Activated CD8-positive, alpha-beta memory T cell treated with anti-CD3 and anti-CD28 coated beads, Interleukin-2, amount 50 U/mL, for 24 hours (primary cell): Measurements from ENCODE around the gene NF2.

Experiments
- DNase-seq: peaks from one replicate; pipeline ENCODE4 v3.0.0-alpha.2; 2020; ENCODE audit errors: extremely low read depth

The NF2 gene

DNA sequence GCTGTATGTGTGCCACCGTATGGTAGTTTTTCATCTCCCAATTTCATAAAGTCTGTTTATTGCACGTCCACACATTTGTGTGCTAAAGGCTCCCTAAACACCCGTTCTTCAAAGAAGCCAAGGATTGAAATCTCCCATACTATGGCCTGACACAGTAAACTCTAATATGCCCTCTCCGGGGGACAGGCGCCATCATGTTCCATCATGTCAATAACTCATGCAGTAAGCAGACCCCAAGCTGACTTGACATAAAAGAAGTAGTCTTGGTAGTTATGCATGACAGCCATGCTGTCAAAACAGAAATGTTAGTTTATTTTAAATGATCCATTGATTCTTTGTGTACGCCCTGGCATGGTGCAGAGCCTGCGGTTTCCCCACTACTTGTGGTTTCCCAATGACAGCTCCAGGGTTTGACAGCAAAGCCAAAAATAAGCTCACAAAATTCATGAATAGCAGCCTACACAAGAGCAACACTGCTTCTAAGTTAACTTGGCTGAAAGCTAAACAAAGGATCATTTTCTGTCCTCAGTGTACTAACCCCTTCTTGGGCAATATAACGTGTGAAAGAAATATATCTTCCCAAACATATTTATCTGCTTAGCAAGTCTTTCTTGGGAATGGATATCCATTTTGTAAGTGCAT is 59.9 kb downstream of the NF2 start:
- DNase-seq: no peak

DNA sequence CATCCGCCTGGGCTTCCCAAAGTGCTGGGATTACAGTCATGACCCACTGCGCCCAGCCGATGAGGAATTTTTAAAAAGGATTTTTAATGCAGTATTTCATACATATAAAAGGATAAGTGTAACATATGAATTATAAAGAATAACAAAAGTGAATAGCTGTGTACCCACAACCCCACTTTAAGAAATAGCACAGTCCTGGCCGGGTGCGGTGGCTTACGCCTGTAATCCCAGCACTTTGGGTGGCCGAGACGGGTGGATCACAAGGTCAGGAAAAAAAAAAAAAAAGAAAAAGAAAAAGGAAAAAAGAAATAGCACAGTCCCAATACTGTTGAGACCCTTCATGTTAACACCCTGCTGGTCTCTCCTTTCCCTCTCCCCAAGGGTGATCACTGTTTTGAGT is 62.1 kb downstream of the NF2 start:
- no peak for DNase-seq

DNA sequence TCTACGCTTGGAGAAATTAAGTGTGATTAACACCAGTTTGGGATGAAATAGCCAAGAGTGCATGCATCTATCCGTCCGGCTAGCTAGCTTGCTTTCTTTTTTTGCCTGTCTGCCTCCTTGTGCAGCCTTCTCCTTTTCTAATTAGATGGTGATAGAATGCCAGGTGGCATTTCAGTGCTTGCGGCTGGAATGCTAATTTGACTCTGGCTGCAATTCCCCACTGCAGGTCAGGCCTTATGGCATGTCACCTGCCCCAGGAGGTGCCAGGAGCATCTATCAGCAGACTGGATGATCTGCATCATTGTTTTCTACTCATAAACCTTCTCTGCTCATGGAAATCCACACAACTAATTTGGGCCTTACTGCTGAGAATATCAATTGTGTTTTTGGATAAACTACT is 65.2 kb downstream of the NF2 start:
- DNase-seq: no peak

DNA sequence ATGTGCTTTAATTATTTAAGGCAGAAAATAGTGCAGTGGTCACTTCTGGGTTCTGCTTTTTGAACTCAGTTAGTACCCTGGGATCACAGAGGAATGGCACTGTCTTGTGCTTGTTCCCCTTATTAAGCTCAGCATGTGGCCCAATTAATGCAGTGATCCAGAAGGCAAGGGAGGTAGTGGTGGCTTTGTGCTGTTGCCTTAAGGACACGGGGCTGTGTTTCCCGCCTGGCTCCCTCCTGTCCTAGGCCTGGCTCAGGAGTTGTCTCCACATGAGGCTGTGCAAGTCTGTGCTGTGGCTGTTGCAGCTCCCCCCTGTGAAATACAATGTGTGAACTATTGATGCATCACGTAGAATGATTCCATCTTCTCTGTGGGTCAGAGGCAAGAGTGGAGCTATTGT is 67.2 kb downstream of the NF2 start:
- DNase-seq: no peak

- no peak for DNase-seq
These were observed 70.1 kb downstream of the NF2 start for GRCh38 chr22:29673361-29674066.

GRCh38 chr22:29674121-29674520 is 70.7 kb downstream of the NF2 start:
- no peak for DNase-seq

GRCh38 chr22:29679316-29679715 is 75.9 kb downstream of the NF2 start:
- no peak for DNase-seq

DNA sequence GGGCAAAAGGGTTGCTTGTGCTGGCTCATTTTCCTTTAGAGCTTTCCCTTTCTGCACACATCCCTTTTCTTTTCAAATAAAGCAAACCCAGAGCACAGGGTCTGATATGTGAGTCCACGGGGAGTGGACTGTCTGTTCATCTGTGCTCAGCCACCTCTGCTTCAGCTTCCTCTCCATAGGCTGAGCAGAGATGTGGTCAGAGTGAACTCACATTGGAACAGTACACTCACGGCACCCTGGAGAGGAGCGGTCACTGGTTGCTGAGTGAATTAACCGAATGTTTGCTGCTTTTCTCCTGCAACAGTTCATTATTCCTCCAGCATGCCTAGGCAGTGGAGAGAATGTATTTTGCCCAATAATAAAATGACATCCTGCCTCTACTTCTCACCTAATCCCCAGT is 80.1 kb downstream of the NF2 start:
- DNase-seq: no peak

GRCh38 chr22:29684244-29684643 is 80.8 kb downstream of the NF2 start:
- DNase-seq: no peak

DNA sequence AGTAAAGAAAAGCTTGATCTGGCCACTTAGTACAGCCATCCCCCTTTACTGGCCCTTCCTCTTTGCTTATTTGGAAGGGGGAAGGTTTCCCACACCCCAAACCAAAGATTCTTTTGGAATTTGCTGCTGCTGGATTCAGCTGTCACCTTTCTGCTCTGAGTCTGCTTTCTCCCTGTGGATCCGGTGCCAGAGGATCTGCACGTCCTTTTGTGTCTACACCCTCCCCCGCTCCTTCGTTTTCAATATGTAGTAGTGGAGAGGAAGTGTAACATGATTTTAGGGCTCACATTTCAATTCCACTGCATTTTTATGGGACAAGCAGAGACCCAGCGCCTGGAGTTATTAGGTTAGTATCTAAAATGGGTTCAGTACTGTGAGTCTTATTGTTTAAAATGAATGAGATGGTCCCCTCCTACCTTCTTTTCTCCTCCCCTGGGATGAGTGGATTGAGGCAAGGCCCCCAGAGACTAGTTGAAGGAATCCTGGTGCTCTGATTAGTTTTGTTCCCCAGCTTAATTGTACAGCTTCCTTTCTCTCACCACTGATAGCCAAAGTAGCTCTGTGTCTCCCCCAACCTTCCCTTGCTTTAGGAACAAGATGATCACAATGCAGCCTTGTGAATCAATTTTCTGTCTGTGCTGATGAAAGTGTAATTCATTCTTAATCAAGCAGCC is 85.9 kb downstream of the NF2 start:
- DNase-seq: no peak

DNA sequence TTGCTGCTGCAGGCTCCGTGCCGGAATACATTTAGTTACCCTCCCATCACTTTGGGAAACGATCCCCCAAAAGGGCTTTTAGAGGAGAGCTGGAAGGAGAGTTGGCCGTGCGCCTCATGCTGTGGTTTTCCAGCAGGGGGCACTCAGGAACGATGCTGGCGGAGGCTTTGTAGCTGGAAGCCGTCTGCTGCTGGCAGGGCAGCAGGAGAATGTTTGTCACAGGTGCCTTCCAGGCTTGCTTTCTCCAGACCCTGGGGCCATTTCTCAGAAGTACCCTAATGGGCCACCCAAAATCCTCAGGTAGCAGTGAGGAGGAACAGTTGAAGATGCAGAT is 86.4 kb downstream of the NF2 start:
- no peak for DNase-seq

DNA sequence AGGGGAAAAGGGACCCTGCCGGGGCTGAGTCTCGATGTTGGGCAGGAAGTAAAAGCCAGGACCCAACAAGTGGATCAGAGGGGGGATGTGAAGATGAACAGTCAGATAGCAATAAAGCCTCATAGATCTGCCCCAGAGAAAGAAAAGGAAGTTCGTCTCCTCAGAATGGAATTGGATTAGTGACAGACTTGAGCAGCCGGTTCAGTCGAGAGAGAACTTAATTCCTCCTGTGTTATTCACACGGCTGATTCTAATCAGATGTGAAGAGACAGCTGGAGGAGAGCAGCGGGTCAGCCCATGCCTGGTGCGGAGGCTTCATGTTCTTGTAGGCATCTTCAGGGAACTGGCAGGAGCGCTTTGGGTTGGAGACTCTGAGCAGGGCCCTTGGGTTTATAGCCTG is 87.0 kb downstream of the NF2 start:
- DNase-seq: no peak

- no peak for DNase-seq
These were observed 88.3 kb downstream of the NF2 start for GRCh38 chr22:29691636-29692326.

- DNase-seq: no peak
These were observed 88.9 kb downstream of the NF2 start for GRCh38 chr22:29692327-29692640.

GRCh38 chr22:29693161-29693560 is 89.7 kb downstream of the NF2 start:
- no peak for DNase-seq

DNA sequence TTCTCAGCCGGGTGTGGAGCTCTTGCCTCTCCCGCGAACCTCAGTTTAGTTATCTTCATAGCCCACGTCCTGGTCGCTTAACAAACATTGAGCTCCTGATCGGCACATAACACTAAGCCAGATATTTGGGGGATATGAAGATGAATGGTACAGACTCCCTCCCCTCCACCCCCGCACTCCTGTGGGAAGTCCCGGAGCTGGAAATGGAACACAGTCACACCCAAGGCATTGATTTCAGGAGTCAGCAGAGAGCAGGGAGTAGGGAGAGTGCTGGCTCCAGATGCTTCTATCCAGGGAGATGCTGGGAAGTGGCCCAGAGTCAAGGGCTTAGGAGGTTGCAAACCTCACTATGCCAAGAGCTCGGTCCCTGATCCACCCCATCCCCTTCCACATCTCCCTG is 90.2 kb downstream of the NF2 start:
- no peak for DNase-seq

GRCh38 chr22:29695129-29695926 is 91.9 kb downstream of the NF2 start:
- no peak for DNase-seq

DNA sequence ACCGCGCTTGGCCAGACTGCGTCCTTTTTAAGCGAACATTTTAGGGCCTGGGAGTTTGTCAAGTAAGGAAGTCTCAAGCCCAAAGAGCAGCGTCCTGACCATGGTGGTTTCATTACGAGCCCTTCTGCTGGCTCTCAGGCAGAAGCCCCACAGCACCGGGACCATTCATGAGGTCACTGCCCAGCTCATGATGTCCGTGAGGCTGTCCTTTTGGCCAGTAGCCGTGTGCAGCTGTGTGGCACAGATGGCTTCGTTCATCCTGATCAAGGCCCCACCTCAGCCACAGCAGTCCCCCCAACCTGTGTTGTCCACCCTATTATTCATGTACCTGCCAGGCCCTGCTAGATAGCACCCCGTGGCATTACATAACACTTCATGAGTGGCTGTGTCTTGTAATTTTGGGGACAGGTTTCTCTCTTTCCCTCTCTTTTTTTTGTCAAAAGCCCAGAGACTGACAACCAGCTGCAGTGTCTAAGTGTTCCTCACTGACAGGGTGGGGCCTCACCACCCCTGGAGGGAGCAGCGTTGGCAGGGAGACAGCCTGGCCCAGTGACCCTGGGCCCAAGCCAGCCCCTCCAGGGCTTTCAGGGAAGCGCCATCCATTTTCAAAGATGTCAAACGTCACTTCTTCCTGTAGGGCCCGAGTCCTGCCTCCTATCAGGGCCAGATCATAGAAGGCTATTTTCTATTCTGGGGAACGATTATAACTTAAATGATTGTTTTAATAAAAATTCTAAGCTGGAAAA is 94.6 kb downstream of the NF2 start:
- DNase-seq: no peak

DNA sequence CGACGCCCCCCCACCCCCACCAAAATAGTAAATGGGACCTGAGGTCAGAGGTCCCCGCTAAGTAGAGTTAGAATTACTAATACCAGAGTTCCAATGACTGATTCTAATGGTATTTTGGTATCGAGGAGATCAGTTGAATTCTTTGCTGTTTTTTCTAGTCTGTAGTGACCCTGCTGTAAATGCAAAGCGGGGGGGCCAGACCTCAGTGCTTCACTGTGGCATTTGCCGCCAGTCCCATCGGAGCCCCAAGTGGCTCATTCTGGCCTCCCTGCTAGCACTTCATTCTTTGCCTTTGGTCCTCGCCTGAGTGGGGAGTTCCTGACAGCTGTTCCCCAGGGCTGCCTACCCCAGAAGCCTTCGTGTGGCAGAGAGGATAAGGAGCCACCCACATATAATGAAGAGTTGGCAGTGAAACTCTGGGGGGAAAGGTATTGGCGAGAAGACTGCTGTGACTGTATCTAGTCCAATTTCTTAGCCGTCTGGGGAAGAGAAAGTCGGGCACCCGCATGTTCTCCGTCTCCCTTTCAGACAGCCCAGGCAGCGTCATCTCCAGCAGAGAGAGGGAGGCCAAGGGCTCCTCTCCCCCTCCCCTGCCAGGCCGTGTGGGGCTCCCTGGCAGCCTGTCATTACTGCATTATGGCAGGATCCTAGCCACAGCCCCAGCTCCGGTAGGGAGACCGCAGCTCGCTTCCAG is 96.9 kb downstream of the NF2 start:
- DNase-seq: no peak

- no peak for DNase-seq
These were observed 97.4 kb downstream of the NF2 start for GRCh38 chr22:29700900-29701154.
